Measurements from ENCODE around the gene HAVCR2. TPM values are rescaled to one million over a fixed set of nuclear protein-coding genes. Genes with fewer than 3 reads are reported as not detected.

HAVCR2 gene
- total RNA-seq, 1 experiment from 2014 or later: 0.41 TPM

GRCh38 chr5:157130925-157131324 is 22.1 kb upstream of the HAVCR2 start:
- H3K4me1 Mint-ChIP-seq (ENCODE audit: low read depth, unreplicated experiment): peaks cover 14% of the 10 kb centered on the region
- peaks cover 2% of the 10 kb centered on the region for H3K36me3 Mint-ChIP-seq (ENCODE audit: insufficient read depth, unreplicated experiment)
- no peaks in the 10 kb centered on the region for H3K9me3 Mint-ChIP-seq (ENCODE audit: unreplicated experiment)
- intact Hi-C loops (cut with micrococcal nuclease; ENCODE audit: unreplicated experiment): loop anchor here (5.0 kb wide), 2 partner anchors 84 to 1514 kb away; no protein-coding TSS in a partner anchor
- no TSS peak for BruUV-seq (replicated peaks)
- POLR2A ChIA-PET: interaction anchor here (2.4 kb wide), 1 partner anchor 11 kb away, joined by 11 read pairs; the partner anchor contains the start of gene MED7
- no peak overlapping the region for H3K27ac Mint-ChIP-seq (ENCODE audit: unreplicated experiment)
- DNase-seq: peak in 1 of 2 experiments; percentile 59
- Histone ChIP-seq H3K36me3 (ENCODE audit: control insufficient read depth, insufficient read depth, low read length) (no peaks in the 10 kb centered on the region), H3K4me1 (peaks cover 17% of the 10 kb centered on the region; the same call in 1 of the 2 replicates), H3K4me3 (ENCODE audit: low read depth, low read length) (no peak overlapping the region), H3K27me3 (replicated peaks; ENCODE audit: control insufficient read depth, insufficient read depth, low read length) (no peaks in the 10 kb centered on the region), H3K9me3 (no peaks in the 10 kb centered on the region)
- H3K27me3 Mint-ChIP-seq (ENCODE audit: insufficient read depth, unreplicated experiment): no peaks in the 10 kb centered on the region
- TF ChIP-seq CTCF (IDR thresholded peaks at IDR 0.05; ENCODE audit: insufficient read depth in 1 of 2, low read depth in 1 of 2, low read length in 1 of 2, severe bottlenecking in 1 of 2, unreplicated experiment in 1 of 2): no peak
- no peak overlapping the region for H3K4me3 Mint-ChIP-seq (ENCODE audit: unreplicated experiment)
- CTCF ChIA-PET: interaction anchor here (1.0 to 1.7 kb wide), 2 partner anchors 85 to 96 kb away, joined by 4 to 6 read pairs; no protein-coding TSS in a partner anchor

GRCh38 chr5:157121709-157122108 is 12.9 kb upstream of the HAVCR2 start:
- Mint-ChIP-seq H3K4me3 (ENCODE audit: unreplicated experiment) (no peak overlapping the region), H3K27ac (ENCODE audit: unreplicated experiment) (no peak overlapping the region), H3K27me3 (ENCODE audit: insufficient read depth, unreplicated experiment) (no peaks in the 10 kb centered on the region), H3K9me3 (ENCODE audit: unreplicated experiment) (peaks cover 17% of the 10 kb centered on the region), H3K36me3 (ENCODE audit: insufficient read depth, unreplicated experiment) (no peaks in the 10 kb centered on the region), H3K4me1 (ENCODE audit: low read depth, unreplicated experiment) (peaks cover 3% of the 10 kb centered on the region)
- ChIA-PET POLR2A (no interaction called here), CTCF (no interaction called here)
- Histone ChIP-seq H3K27me3 (replicated peaks; ENCODE audit: control insufficient read depth, insufficient read depth, low read length) (no peaks in the 10 kb centered on the region), H3K4me3 (ENCODE audit: low read depth, low read length) (no peak overlapping the region), H3K4me1 (no peaks in the 10 kb centered on the region), H3K36me3 (ENCODE audit: control insufficient read depth, insufficient read depth, low read length) (no peaks in the 10 kb centered on the region), H3K9me3 (0 out of 2 replicates have a peak, but pooled peaks cover 8% of the 10 kb centered on the region)
- intact Hi-C loops (cut with micrococcal nuclease; ENCODE audit: unreplicated experiment): no loop called here
- BruUV-seq (replicated peaks): no TSS peak
- no peak for TF ChIP-seq CTCF (IDR thresholded peaks at IDR 0.05; ENCODE audit: insufficient read depth in 1 of 2, low read depth in 1 of 2, low read length in 1 of 2, severe bottlenecking in 1 of 2, unreplicated experiment in 1 of 2)
- no peak for DNase-seq

GRCh38 chr5:157120102-157120501 is 11.3 kb upstream of the HAVCR2 start:
- no peak overlapping the region for H3K4me3 ChIP-seq (ENCODE audit: low read depth, low read length)
- H3K36me3 Mint-ChIP-seq (ENCODE audit: insufficient read depth, unreplicated experiment): no peaks in the 10 kb centered on the region
- ChIA-PET POLR2A (no interaction called here), CTCF (no interaction called here)
- H3K27me3 Mint-ChIP-seq (ENCODE audit: insufficient read depth, unreplicated experiment): no peaks in the 10 kb centered on the region
- intact Hi-C loops (cut with micrococcal nuclease; ENCODE audit: unreplicated experiment): no loop called here
- H3K27ac Mint-ChIP-seq (ENCODE audit: unreplicated experiment): no peak overlapping the region
- no peak for DNase-seq
- no TSS peak for BruUV-seq (replicated peaks)
- H3K9me3 ChIP-seq: 0 out of 2 replicates have a peak, but pooled peaks cover 8% of the 10 kb centered on the region
- H3K36me3 ChIP-seq (ENCODE audit: control insufficient read depth, insufficient read depth, low read length): no peaks in the 10 kb centered on the region
- no peaks in the 10 kb centered on the region for H3K4me1 ChIP-seq
- H3K9me3 Mint-ChIP-seq (ENCODE audit: unreplicated experiment): peaks cover 17% of the 10 kb centered on the region
- no peak for TF ChIP-seq CTCF (IDR thresholded peaks at IDR 0.05; ENCODE audit: insufficient read depth in 1 of 2, low read depth in 1 of 2, low read length in 1 of 2, severe bottlenecking in 1 of 2, unreplicated experiment in 1 of 2)
- peaks cover 7% of the 10 kb centered on the region for H3K4me1 Mint-ChIP-seq (ENCODE audit: low read depth, unreplicated experiment)
- H3K27me3 ChIP-seq (replicated peaks; ENCODE audit: control insufficient read depth, insufficient read depth, low read length): no peaks in the 10 kb centered on the region
- H3K4me3 Mint-ChIP-seq (ENCODE audit: unreplicated experiment): no peak overlapping the region

Data from Caco-2 (cell line).